ENCODE results near the gene DLGAP1. TPM values are rescaled to one million over a fixed set of nuclear protein-coding genes. Genes with fewer than 3 reads are reported as not detected.

Gene DLGAP1
- total and polyA plus RNA-seq, 2 experiments from 2014 or later: 3.1 to 6.5 TPM

DNA sequence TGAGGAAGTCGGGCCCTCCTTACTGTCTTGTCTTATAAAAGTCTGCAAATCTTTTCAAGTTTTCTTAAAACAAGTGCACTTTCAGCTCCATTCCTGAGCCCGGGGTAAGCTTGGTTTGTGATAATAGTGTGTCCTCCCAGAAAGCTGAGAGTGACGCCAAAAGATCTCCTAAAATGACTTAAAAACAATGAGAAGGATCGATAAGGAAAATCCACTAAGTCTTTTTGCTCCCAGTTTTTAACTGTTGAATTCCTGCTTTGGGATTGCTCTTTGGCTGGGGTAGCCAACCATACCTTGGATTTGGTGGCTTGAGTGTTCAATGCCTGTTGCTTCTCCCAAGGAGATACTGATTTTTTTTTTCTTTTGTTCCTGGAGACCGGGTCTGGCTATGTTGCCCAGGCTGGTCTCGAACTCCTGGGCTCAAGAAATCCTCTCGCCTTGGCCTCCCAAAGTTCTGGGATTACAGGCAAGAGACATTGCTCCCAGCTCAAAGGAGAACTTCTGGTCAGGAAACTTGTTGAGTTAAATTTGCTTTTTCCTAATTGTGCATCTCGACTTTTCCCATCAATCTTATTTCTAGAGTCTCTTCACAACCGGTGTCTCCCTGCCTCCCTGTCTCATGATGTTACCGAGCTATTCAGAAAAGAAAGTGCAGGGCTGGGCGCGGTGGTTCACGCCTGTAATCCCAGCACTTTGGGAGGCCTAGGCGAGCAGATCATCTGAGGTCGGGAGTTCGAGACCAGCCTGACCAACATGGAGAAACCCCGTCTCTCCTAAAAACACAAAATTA is 1002.2 kb downstream of the DLGAP1 start:
- H3K27me3 ChIP-seq: no peaks in the 10 kb centered on the region
- peak overlapping the region; percentile 85 for H3K4me2 ChIP-seq
- WGBS (ENCODE audit: low lambda C conversion rate, missing lambda C conversion rate): 8% methylated on average over 17 of the region's 17 CpGs
- peaks cover 67% of the 10 kb centered on the region for H3K79me2 ChIP-seq
- H4K20me1 ChIP-seq (ENCODE audit: insufficient read depth, poor library complexity, severe bottlenecking): peaks cover 25% of the 10 kb centered on the region
- H3K4me3 ChIP-seq: peak overlapping the region; percentile 84
- no peaks in the 10 kb centered on the region for H3K9me3 ChIP-seq (ENCODE audit: low read depth)
- no peaks in the 10 kb centered on the region for H3K36me3 ChIP-seq (replicated peaks; ENCODE audit: insufficient read depth, low read depth)
- peak overlapping the region; percentile 99 for H3K27ac ChIP-seq
- peaks cover 14% of the 10 kb centered on the region for H3K4me1 ChIP-seq (ENCODE audit: insufficient read depth)
- DNase-seq (ENCODE audit: low spot score): no peak
- H3K9me2 ChIP-seq (replicated peaks; ENCODE audit: insufficient read depth): no peaks in the 10 kb centered on the region
- H2AFZ ChIP-seq: no peak overlapping the region
- TF ChIP-seq, protein P1, sequence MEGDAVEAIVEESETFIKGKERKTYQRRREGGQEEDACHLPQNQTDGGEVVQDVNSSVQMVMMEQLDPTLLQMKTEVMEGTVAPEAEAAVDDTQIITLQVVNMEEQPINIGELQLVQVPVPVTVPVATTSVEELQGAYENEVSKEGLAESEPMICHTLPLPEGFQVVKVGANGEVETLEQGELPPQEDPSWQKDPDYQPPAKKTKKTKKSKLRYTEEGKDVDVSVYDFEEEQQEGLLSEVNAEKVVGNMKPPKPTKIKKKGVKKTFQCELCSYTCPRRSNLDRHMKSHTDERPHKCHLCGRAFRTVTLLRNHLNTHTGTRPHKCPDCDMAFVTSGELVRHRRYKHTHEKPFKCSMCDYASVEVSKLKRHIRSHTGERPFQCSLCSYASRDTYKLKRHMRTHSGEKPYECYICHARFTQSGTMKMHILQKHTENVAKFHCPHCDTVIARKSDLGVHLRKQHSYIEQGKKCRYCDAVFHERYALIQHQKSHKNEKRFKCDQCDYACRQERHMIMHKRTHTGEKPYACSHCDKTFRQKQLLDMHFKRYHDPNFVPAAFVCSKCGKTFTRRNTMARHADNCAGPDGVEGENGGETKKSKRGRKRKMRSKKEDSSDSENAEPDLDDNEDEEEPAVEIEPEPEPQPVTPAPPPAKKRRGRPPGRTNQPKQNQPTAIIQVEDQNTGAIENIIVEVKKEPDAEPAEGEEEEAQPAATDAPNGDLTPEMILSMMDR (IDR thresholded peaks at IDR 0.05; ENCODE audit: poor library complexity): no peak
- TF ChIP-seq EZH2 (IDR thresholded peaks at IDR 0.05; ENCODE audit: borderline replicate concordance) (no peak), EZH2phosphoT487 (IDR thresholded peaks at IDR 0.05; ENCODE audit: low read depth, severe bottlenecking, unreplicated experiment) (no peak)

- peak overlapping the region; percentile 99 for H3K27ac ChIP-seq
- no peak overlapping the region for H2AFZ ChIP-seq
- peak overlapping the region; percentile 84 for H3K4me3 ChIP-seq
- H3K27me3 ChIP-seq: no peaks in the 10 kb centered on the region
- DNase-seq (ENCODE audit: low spot score): peak; percentile 71
- H3K4me2 ChIP-seq: peak overlapping the region; percentile 85
- H3K9me2 ChIP-seq (replicated peaks; ENCODE audit: insufficient read depth): no peaks in the 10 kb centered on the region
- no peaks in the 10 kb centered on the region for H3K9me3 ChIP-seq (ENCODE audit: low read depth)
- peaks cover 63% of the 10 kb centered on the region for H3K79me2 ChIP-seq
- 1% methylated on average over 35 of the region's 53 CpGs for WGBS (ENCODE audit: low lambda C conversion rate, missing lambda C conversion rate)
- H3K4me1 ChIP-seq (ENCODE audit: insufficient read depth): peaks cover 9% of the 10 kb centered on the region
- H3K36me3 ChIP-seq (replicated peaks; ENCODE audit: insufficient read depth, low read depth): no peaks in the 10 kb centered on the region
- H4K20me1 ChIP-seq (ENCODE audit: insufficient read depth, poor library complexity, severe bottlenecking): peaks cover 22% of the 10 kb centered on the region
- TF ChIP-seq EZH2phosphoT487 (IDR thresholded peaks at IDR 0.05; ENCODE audit: low read depth, severe bottlenecking, unreplicated experiment): no peak
- TF ChIP-seq, protein P1 (IDR thresholded peaks at IDR 0.05; ENCODE audit: poor library complexity): peak; percentile 9
- TF ChIP-seq EZH2 (IDR thresholded peaks at IDR 0.05; ENCODE audit: borderline replicate concordance): no peak
Observed at GRCh38 chr18:3451989-3452749, 1002.9 kb downstream of the DLGAP1 start.

DNA sequence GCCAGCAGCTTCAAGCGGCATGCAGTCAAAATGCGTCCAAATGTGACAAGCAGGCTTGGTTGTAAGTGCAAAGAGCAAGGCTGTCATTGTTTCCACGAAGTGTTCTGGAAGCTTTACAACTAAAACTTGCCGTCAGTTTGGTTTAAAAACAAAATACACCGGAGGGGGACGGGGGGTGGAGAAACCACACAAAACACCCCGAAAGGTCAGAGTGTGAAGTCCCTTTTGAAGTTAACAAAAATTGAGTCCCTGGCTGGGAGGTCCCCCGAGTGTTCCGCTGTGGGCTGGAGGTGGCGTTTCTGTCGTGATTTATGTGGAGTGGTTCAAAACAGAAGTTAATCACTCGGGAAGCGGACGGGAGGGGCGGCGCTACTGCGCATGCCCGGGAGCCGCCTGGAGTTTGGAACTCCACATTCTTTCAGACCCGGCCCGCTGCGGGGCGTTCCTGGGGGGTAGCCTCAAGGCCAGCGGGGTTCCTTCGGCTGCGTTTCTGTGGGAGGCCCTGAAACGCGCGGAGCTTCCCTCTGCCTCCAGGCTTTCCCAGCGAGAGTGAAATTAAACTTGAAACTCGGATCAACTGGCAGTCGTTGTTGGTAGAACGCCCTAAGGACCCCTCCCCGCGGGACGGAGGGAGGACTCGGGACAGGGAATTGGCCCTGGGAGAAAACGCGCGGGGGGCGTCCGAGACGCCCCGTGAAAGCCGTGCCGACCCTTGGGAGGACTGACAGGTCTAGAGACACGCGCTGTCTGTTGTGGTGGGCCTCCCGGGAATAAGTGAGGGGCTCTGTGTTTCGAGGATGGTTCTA is 1003.7 kb downstream of the DLGAP1 start:
- WGBS (ENCODE audit: low lambda C conversion rate, missing lambda C conversion rate): under 1% methylated on average over 50 of the region's 50 CpGs
- peak; percentile 96 for DNase-seq (ENCODE audit: low spot score)

More for the DNA sequence above, 1003.7 kb downstream of the DLGAP1 start:
- Histone ChIP-seq H3K36me3 (replicated peaks; ENCODE audit: insufficient read depth, low read depth) (no peaks in the 10 kb centered on the region), H3K9me2 (replicated peaks; ENCODE audit: insufficient read depth) (no peaks in the 10 kb centered on the region), H3K4me3 (peak overlapping the region; percentile 84), H3K27ac (peak overlapping the region; percentile 99), H3K4me1 (ENCODE audit: insufficient read depth) (peaks cover 14% of the 10 kb centered on the region), H3K27me3 (no peaks in the 10 kb centered on the region), H3K79me2 (peaks cover 58% of the 10 kb centered on the region), H3K9me3 (ENCODE audit: low read depth) (no peaks in the 10 kb centered on the region), H3K4me2 (peak overlapping the region; percentile 85), H2AFZ (no peak overlapping the region), H4K20me1 (ENCODE audit: insufficient read depth, poor library complexity, severe bottlenecking) (peaks cover 21% of the 10 kb centered on the region)
- TF ChIP-seq, protein P1 (IDR thresholded peaks at IDR 0.05; ENCODE audit: poor library complexity): no peak
- TF ChIP-seq EZH2 (IDR thresholded peaks at IDR 0.05; ENCODE audit: borderline replicate concordance): no peak
- TF ChIP-seq EZH2phosphoT487 (IDR thresholded peaks at IDR 0.05; ENCODE audit: low read depth, severe bottlenecking, unreplicated experiment): no peak
